NT2/D1 (cell line): ENCODE results near the gene KIF21B.

Experiments
- YY1 ChIP-seq: IDR thresholded peaks from 2 replicates; pipeline ENCODE4 v1.6.1; 2011; ENCODE audit not compliant: insufficient read length, insufficient read depth
- ZNF274 ChIP-seq: IDR thresholded peaks from 2 replicates; pipeline ENCODE4 v1.6.1; 2011; ENCODE audit warnings: mild to moderate bottlenecking, low read depth, low read length

GRCh38 chr1:200988693-200989092 lies 34.8 kb downstream of the KIF21B start:
- TF ChIP-seq YY1 (no peak), ZNF274 (no peak)
